CD4-positive, alpha-beta T cell treated with Interleukin-15 for 4 hours (primary cell): ENCODE results near the gene CCND3.
"Not testable (repeated sequence)": the region's sequence is repeated elsewhere in the genome, so short reads cannot be mapped to it uniquely, and the experiment has no call there.

ENCODE experiments used
- DNase-seq: peaks from one replicate; pipeline ENCODE4 v3.0.0-alpha.2; 2020; ENCODE audit warnings: low spot score

CCND3 gene

DNA sequence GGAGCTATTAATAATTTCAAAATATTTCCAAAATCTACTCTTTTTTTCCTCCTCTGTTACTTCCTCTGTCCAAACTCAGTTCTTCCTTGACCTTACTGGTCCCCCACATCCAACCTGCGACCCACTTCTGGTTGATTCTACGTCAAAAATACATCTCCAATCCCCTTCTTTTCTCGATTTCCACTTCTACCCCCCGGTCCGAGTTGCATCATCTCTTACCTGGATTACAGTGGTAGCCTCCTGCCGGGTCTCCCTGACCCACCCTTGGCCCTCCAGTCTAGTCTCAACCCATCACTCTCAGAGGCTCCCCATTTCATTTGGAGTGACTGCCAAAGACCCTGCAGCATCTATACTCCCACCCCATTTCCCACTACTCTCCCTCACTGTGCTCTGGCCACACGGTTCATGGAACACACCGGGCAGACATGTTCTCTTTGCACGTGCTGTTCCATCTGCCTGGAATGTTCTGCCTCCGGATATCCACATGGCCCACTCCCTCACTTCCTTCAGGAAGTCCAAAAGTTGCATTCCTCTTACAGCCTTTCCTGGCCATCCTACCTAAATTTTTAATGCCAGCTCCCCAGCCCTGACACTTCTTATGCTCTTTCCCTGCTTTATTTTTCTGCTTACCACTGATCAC is 6.1 kb upstream of the CCND3 start:
- DNase-seq = no peak

DNA sequence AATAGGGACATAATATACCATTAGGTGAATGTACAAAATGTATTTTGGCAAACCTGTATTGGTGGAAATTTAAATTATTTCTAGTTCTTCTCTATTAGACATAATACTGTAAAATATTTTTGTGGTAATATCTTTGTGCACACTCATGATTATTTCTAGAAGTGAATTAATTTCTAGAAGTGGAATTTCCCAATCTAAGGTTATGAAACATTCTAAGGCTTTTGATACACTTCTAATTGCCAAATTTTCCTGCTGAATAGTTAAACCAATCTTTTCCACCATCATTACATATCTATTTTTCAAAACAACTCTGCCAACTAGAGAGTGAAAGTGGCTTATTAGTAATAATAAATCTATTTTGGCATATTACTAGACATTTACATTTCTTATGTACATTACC is 1.8 kb upstream of the CCND3 start:
- DNase-seq = no peak

DNA sequence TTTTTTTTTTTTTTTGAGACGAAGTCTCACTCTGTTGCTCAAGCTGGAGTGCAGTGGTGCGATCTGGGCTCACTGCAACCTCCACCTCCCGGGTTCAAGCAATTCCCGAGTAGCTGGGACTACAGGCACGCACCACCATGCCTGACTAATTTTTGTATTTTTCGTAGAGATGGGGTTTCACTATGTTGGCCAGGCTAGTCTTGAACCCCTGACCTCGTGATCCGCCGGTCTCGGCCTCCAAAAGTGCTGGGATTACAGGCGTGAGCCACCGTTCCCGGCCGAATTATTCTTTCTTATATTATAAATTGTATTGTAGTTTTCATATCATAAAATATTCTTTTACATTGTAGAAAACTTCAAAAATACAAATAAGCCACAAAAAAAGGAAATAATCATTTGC is 1.3 kb upstream of the CCND3 start:
- not testable (repeated sequence) for DNase-seq

DNA sequence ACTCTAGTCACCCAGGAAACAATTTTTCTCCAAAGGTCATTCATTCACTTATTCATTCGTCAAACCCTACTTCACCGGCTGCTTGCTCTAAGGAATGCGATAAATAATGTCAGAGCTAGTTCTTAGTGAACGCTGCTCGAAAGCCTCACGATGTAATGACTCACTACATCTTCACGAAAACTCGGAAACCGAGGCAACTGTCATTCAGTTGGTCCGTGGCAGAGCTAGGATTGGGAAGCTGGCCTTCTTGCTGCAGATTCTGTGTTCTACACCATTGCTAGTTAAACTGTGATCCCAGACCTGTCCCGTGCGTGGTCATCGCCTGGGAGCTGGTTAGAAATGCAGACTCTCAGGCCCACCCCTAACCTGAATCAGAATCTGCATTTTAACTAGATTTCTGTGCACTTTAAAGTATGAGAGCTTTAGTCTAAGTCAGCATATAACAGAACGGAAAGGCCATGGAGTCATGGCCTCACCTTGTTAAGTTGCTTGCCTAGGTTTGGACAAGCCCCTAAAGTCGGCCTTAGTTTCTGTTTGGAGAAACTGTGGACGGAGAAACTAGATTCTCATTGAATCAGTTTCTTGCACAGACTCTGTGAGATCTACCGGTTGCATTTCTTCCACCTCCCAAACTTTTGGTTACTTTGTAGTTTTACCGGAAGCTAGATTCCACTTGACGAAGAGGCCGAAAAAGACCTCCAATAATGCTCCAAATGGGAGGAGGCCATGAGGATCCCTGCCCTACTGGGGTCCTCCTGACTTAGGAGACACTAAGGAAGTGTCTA is 651 bp upstream of the CCND3 start:
- peak; percentile 47 for DNase-seq

DNA sequence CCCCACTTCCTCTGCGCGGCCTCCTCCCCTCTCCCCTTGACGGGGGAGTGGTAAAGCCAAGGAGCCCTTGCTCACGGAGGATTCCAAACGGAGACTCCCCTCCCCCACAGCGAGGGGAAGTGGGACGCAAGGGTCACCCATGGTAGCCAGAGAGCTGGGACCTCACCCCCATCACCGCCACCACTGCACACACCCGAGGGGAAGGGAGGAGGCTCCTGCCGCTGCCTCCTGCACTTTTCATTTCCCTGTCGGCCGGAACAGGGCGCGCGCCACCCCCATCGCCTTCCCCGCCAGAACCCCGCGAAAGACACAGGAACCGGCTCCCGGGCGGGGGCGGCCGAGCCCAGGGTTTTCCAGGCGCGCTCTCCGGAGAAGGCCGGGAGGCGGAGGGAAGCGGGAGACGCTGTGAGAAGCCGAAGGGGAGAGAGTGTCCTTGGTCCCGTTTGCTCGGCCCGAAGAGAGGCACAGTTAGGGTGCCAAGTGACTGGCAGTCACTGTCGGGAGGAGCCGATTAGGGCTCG is 789 bp downstream of the CCND3 start:
- DNase-seq = peak; percentile 44

DNA sequence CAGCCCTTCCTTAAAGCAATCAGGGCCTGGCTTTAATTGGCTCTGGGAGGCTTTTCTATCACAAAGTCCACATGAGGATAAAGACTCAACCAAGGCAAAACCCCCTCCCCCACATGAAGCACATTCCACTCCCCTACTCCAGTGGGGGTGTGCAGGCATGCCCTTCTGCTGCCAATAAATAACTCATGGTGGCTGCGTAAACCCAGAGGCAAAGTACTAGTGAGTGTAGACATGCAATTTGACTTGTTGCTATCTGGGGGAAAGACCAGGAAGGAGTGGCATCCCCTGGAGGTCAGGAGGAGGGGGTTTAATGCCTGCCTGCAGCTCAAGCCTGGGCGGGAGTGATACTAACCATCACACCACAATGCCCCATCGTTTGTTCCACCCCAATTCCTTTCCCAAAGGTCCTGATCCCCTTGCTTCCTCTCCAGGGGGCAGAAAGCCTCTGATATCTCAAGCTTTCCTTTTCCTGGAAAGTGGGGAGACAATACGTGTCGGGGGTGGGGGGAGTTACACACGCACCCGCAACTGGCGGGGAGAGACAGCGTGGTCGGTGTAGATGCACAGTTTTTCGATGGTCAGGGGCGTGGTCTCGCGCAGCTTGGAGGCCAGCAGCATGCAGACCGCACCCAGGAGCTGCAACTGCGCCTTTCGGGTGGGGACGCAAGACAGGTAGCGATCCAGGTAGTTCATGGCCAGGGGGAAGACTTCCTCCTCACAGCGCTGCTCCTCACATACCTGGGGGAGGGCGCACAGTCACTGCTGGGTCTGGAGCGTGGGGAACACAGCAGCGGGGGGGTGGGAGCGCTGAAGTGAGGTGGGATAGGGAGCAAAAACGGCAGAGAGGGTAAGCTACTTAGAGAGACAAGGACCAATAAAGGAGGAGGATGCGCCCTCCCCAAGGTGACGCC is 1.5 kb downstream of the CCND3 start:
- DNase-seq = no peak

DNA sequence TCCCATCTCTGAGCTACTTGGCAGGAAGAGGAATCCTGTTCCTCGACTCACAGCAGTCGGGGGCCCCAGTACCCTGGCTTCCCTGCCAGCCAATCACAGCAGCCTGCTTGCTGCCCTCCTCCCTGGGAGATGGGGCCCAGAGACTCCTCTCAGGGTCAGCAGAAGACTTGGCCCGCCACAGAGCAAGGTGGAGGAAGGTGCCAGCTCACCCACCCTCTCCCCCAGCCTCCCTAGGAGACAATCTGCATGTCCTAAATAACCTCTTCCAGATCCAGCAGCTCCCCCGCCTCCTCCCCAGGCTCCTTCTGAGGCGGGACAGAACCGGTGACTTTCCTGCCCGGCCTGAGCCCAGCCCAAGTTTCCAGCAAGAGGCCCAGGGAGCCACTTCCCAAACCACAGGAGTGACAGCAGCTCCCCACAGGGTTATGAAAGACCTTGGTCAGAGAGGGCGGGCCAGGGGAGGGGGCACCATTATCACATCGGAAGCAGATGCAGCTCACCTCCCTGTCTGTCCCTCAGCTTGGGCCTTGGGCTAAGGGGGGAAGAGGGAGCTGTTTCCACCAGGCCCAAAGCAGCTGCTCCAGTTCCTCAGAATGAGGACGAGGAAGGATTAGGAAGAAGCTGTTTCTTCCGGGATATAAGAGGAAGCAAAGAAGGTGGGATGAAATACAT is 2.3 kb downstream of the CCND3 start:
- DNase-seq = no peak

DNA sequence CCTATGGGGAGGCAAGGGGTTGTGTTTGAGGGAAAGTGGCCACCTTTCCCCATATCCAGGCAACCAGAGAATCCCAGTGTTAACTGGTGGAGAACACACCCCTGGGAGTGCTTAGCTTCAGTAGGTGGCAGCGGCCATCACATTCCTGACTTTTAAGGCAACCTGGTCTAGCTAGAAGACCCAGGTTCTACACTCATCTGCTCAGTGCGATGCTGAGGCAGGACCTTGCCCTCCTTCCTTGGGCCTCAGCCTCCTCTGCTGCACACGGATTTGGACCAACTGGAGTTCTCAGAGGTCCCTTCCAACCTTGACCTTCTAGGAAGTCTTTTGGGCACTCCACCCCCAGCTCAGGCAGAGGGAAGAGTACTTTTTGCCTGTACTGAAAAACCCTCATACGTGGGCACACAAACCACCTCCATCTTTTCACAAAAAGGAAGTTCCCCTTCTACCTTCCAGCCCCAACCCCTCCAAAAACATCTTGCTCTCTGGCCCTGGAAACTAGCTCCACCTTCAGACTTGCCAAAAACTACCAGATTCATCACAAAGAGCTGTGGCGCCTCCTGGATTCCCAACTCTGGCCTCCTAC is 2.9 kb downstream of the CCND3 start:
- no peak for DNase-seq

DNA sequence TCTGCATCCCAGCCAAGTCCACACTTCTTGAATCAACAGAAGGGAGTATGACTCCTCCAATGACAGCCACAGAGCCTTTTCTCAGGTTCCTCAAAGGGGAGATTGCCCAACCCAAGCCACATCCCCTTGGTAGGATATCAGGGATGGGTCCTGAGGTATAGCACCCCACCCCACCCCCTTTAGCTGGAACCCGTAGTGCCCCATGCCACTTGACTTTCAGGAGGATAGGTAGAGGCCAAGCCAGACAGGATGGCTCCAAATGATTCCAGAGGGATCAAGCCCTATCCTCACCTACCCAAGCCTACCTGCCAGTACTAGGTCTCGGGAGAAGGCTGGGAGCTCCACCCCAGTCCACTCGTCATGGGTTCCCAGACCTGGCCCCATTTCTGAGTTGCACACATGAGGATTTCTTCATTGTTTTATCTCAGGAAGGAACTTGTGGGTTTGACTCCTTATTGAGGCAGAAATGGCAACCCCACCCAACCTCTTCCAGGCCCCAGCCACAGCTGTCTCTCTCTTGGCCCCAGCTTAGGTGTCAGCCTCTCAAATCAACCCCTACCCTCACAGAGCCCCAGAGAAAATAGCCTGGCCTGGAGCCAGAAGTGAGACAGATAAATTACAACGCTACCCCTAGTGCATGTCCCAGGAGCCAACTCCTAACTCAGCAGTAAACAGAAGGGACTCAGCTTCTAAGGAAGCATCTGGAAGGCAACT is 3.6 kb downstream of the CCND3 start:
- peak; percentile 79 for DNase-seq

DNA sequence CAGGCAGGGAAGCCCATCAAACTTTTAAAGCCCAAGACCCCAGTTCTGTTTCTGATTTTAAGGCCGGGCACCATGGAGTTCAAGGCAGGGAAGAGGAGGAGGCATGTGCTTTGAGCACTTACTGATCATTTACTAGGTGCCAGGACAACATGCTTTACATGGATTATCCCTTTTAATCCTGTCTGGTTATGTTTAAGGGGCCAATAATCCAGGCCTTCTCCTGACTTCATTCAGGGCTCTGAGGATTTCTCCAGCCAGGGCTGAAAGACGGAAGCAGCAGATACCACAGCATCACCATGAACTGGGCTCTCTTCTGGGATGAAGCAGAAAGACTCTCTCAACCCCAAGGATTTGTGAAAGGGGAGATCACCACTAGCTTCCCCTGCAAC is 4.1 kb downstream of the CCND3 start:
- DNase-seq = no peak

DNA sequence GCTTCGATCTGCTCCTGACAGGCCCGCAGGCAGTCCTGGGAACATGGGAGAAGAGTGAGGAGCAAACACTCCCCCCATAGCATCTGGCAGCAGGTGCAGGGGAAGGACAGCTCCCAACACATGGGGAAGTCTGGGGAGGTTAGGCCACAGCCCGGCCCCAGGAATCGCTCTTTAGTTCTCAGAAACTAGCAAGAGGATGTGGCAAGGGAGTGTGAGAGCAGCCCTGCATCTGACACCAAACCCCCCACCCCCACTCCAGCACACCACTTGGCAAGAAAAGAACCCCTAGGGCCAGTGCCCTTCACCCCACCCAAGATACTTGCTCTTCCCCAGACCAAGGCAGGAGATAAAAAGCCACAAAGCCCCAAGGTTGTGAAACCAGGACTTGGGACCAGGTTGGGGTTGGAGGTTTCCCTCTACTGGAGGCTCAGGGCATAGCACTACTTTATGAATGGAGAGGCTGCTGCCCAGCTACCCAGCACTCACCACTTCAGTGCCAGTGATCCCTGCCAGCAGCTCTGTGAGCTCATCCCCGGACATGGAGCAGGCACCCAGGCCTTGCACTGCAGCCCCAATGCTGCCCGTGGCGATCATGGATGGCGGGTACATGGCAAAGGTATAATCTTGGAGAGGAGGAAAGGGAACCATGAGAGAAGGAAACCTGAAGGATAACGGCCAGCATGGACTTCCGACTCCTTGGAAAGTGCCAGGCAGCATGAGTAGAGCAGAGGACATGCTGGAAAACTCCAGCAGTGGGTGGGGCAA is 5.4 kb downstream of the CCND3 start:
- DNase-seq = peak; percentile 92

DNA sequence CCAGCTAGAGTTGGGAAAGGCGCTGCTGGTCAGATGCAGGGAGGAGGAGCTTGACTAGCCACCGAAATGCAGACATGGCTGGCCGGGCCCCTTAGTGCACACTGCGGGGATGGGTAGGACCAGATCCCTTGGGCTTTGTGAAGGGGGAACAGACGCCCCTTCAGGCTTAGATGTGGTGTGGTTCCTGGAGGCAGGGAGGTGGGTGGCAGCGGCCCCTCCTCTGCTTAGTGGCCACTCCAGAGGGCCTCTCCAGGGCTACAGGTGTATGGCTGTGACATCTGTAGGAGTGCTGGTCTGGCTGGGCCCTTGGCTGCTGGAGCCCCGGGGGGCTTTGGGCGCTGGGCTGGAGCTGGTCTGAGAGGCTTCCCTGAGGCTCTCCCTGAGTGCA is 5.9 kb downstream of the CCND3 start:
- DNase-seq = no peak

DNA sequence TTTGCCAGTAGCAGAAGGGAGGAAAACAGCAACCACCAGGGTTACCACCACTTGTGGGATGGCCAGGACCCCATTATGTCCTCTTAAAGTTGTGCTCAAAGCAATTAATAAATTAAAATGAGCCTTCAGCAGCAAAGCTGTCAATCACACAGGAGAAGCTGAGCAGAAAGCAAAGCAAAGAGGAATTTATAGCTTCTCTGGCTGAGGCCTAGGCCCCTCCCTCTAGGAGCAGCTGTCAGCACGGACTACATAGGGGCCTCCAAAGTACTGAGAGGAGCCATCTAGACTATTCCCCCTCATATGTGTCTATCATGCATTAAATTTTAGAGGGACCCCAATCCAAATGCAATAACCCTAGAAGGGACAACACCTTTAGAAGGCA is 6.4 kb downstream of the CCND3 start:
- DNase-seq = no peak

DNA sequence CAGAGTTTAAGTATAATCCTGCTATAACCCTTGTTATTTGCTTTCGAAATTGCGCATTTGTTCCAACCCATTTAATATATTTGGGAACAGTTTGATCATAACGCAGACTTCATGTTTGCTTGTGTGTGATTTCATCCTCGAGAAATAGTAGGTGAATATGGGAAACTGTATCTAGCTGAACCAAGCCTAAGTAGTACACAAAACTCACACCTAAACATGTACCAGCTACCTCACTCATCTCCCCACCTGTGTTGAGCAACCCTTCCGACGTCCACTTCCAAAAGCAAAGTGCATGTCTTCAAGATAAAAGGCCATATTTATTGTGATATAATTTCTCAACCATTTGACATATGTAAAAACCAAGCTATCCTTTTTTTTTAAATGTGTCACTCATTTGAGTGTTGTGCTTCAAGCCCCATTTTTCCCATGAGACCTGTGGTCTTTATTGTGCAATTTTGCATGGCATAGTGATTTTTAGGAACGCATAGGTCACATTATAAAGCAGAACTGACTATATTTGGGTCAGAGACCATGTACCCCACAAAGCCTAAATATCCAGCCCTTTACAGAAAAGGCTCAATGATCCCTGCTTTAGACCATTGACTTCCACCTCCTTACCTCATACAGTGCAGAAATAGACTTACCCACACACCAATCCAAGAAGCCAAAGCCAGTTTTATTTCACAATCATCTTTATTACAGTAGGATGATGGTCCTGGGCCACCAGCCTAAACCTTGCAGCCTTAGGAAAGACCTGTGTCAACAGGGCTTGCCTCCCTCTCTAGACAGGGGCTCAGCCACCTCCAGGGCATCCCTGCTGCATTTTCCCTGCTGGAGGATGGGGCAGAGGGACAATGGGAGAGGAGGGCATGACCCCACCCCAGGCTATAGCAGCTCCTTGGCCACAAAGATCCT is 7.1 kb downstream of the CCND3 start:
- no peak for DNase-seq

DNA sequence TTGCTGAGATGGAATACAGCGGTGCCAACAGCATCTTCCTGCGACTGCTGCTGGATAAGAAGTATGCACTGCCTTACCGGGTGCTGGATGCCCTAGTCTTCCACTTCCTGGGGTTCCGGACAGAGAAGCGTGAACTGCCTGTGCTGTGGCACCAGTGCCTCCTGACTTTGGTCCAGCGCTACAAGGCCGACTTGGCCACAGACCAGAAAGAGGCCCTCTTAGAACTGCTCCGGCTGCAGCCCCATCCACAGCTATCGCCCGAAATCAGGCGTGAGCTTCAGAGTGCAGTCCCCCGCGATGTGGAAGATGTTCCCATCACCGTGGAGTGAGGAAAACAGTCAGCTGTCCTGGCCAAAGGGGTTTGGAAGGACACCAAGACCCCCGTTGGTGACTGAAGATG is 9.2 kb downstream of the CCND3 start:
- DNase-seq = no peak

DNA sequence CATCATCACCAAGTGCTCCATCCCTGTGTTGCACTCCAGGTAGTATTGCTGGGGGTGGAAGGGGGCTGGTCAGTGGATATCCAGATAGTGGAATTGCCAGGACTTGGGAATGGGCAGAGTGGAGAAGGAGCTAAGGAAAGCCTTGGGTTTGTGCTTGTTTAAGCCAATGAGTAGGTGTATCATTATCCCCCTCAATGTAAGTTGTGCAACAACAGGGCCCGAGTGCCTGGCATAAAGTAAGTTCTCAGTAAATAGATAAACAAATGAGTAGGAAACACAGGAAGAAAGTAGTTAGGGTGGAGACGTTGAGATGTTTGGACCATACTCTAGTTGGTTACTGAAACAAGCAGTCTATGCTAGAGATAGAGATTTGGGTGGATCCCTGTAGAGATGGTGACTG is 9.8 kb downstream of the CCND3 start:
- DNase-seq = no peak

DNA sequence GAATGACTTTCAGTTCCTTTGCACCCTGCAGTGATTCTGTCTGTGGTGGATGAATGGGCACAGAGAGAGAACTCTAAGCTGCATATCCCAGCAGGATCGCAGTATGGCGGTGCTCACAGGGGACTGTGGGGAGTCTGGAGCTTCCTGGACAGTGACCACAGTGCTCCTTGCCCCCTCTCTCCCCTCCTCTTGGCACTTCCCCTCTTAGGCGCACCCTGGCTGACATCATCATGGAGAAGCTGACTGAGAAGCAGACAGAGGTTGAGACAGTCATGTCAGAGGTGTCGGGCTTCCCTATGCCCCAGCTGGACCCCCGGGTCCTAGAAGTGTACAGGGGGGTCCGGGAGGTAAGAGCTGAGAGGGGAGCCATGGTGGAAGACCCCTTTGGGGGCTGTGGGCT is 11.7 kb downstream of the CCND3 start:
- no peak for DNase-seq

DNA sequence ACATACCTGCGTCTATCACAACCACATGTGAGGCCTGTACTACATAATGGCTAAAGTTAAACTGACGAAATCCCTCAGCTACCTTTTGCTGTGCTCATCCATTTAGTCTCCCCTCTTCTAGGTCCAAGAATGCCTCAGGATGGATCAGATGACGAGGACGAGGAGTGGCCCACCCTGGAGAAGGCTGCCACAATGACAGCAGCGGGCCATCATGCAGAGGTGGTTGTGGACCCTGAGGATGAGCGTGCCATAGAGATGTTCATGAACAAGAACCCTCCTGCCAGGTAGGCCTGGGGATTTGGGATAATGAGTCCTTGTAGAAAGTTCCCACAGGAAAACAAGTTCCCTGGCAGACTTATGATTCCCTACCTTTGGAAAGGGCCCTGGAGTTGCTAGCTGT is 14.4 kb downstream of the CCND3 start:
- DNase-seq = no peak

DNA sequence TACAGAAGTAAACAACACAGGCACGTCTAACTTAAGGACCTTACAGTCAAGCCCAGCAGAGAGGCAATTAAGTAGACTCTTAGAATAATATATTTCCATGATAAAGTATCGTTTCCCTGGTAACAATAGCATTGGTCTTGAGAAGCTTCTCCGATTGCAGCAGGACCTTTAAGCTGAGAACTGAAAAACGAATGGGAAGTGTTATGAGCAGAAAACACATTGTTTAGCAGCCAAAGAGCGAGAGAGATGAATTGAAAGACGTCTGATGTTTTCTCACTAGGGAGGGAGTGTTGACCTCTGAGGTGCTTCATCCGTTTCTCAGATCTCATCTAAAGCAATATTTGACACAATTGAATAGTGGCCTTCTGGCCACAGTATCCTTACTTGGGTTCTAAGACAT is 19.5 kb downstream of the CCND3 start:
- no peak for DNase-seq

DNA sequence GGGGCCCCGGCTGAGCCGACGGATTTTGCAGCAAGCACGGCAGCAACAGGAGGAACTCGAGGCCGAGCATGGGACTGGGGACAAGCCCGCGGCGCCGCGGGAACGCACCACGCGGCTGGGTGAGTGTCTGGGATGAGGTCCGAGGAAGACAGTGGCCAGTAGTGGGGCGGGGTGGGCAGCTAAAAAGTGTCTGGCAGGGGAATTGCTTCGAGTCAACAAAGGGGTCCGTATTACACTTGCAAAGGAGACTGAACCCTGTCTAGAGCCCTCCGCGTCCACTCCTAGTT is 20.0 kb downstream of the CCND3 start:
- DNase-seq = no peak
